BLaER1 (cell line): ENCODE results near the gene MOCOS.

Source experiments
- H3K27ac ChIP-seq: shearing (Covaris generic); formaldehyde crosslinking; 2 replicates; pipeline ENCODE4 v1.8.1; 2022
- H3K27me3 ChIP-seq: shearing (Covaris generic); formaldehyde crosslinking; 2 replicates; pipeline ENCODE4 v1.8.1; 2022
- H3K36me3 ChIP-seq: shearing (Covaris generic); formaldehyde crosslinking; 2 replicates; pipeline ENCODE4 v1.8.1; 2022
- H3K4me1 ChIP-seq: shearing (Covaris generic); formaldehyde crosslinking; 2 replicates; pipeline ENCODE4 v1.8.1; 2022
- H3K4me2 ChIP-seq: shearing (Covaris generic); formaldehyde crosslinking; 2 replicates; pipeline ENCODE4 v1.8.1; 2022
- H3K4me3 ChIP-seq: shearing (Covaris generic); formaldehyde crosslinking; 2 replicates; pipeline ENCODE4 v1.8.1; 2022
- H3K9ac ChIP-seq: shearing (Covaris generic); formaldehyde crosslinking; 2 replicates; pipeline ENCODE4 v1.8.1; 2022
- H3K9me3 ChIP-seq: shearing (Covaris generic); formaldehyde crosslinking; 2 replicates; pipeline ENCODE4 v1.8.1; 2022
- H4K20me1 ChIP-seq: shearing (Covaris generic); formaldehyde crosslinking; 2 replicates; pipeline ENCODE4 v1.8.1; 2022
- Cebpa-rat ChIP-seq: shearing (Covaris generic); IDR thresholded peaks from 2 replicates; pipeline ENCODE4 v1.8.1; 2022

MOCOS gene

DNA sequence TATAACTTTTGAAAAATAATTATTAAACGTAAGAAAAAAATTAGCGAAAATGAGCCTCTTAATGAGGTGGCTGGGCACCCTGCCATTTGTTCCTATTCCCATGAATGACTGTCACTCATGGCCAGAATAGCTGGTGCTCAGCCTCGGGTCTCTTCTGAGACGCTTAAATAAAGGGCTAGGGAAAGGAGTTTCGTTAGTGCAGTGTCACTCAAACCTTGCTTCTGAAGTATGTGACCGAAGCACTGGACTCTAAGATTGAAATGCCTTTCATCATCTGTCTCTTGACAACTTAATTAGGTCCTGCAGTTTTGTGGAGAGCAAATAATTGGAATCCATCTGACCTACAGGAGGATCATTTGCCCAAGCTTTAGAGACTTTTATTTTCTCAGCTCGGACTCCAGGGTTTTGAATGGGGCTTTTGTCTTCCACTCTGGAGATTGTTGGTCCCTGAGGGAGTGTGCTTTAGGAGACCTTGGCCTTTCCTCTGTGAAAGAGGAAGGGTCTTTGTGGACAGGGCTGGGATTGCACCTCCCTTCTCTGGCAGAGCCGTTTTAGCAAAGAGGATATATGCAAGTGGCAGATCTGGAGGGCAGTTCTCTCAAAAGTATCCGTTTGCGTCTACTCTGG is 67.9 kb downstream of the MOCOS start:
- TF ChIP-seq Cebpa-rat = no peak
- no peaks in the 10 kb centered on the region for H3K4me1 ChIP-seq
- H3K9ac ChIP-seq = no peak overlapping the region
- no peak overlapping the region for H3K27ac ChIP-seq
- H3K27me3 ChIP-seq = no peaks in the 10 kb centered on the region
- H3K4me3 ChIP-seq = no peak overlapping the region
- no peaks in the 10 kb centered on the region for H3K36me3 ChIP-seq
- H4K20me1 ChIP-seq = no peaks in the 10 kb centered on the region
- no peaks in the 10 kb centered on the region for H3K9me3 ChIP-seq
- no peak overlapping the region for H3K4me2 ChIP-seq

DNA sequence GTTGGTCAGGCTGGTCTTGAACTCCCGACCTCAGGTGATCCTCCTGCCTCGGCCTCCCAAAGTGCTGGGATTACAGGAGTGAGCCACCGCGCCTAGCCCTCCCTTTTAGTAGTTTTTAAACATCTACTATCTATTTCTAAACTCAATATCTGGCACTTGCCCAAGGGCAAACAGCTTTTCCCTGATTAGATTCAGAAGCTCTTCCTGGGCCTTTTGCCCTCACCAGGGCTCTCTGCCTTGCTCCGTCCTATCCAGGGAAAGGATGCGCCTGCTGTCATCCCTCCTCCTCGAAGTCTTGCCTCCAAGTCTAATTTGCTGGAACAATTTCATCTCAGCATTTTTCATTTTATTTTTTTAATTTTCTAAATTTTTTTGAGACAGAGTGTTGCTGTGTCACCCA is 68.8 kb downstream of the MOCOS start:
- H3K27ac ChIP-seq = no peak overlapping the region
- no peaks in the 10 kb centered on the region for H3K4me1 ChIP-seq
- TF ChIP-seq Cebpa-rat = no peak
- H3K36me3 ChIP-seq = no peaks in the 10 kb centered on the region
- H3K27me3 ChIP-seq = no peaks in the 10 kb centered on the region
- no peaks in the 10 kb centered on the region for H4K20me1 ChIP-seq
- no peak overlapping the region for H3K4me2 ChIP-seq
- no peak overlapping the region for H3K4me3 ChIP-seq
- H3K9me3 ChIP-seq = no peaks in the 10 kb centered on the region
- H3K9ac ChIP-seq = no peak overlapping the region

DNA sequence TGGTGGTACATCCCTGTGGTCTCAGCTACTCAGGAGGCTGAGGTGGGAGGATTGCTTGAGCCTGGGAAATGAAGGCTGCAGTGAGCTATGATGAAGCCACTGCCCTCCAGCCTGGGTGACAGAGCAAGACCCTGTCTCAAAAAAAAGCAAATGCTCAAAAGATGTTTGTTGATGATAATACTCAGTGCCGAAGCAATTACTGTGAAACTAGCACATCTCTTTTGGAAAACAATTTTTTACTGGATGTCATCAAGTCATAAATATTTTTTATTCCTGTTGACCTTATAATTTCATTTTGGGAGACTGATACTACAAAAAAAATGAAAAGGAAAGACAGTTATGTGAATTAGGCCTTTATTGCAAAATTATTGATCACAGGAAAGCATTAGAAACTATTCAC is 75.7 kb downstream of the MOCOS start:
- Histone ChIP-seq H3K36me3 (no peaks in the 10 kb centered on the region), H3K27ac (no peak overlapping the region), H3K4me1 (no peaks in the 10 kb centered on the region), H3K9ac (no peak overlapping the region), H3K9me3 (no peaks in the 10 kb centered on the region), H3K27me3 (no peaks in the 10 kb centered on the region), H3K4me2 (no peak overlapping the region), H3K4me3 (no peak overlapping the region), H4K20me1 (no peaks in the 10 kb centered on the region)
- TF ChIP-seq Cebpa-rat = no peak

DNA sequence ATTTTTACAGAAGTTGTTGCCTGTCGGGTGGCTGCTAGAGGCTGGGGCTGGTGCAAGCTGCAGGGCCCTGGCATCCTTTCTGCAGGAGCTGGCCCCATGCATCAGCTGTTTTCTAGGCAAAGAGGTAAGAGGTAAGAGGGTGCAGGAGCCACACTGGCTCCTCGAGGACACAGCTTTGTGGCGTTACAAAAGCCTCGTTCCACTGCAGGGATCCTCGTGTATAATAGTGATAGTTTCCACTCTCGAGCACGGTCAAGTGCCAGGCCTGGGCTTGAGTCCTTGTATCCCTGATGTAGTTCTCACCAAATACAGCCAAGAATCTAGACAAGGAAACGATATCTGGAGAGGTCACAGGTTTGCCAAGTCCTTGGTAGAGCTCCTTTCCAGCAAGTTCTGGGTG is 77.0 kb downstream of the MOCOS start:
- TF ChIP-seq Cebpa-rat = no peak
- Histone ChIP-seq H3K9me3 (no peaks in the 10 kb centered on the region), H4K20me1 (no peaks in the 10 kb centered on the region), H3K27ac (no peak overlapping the region), H3K4me2 (no peak overlapping the region), H3K4me1 (no peaks in the 10 kb centered on the region), H3K9ac (no peak overlapping the region), H3K4me3 (no peak overlapping the region), H3K27me3 (no peaks in the 10 kb centered on the region), H3K36me3 (no peaks in the 10 kb centered on the region)

DNA sequence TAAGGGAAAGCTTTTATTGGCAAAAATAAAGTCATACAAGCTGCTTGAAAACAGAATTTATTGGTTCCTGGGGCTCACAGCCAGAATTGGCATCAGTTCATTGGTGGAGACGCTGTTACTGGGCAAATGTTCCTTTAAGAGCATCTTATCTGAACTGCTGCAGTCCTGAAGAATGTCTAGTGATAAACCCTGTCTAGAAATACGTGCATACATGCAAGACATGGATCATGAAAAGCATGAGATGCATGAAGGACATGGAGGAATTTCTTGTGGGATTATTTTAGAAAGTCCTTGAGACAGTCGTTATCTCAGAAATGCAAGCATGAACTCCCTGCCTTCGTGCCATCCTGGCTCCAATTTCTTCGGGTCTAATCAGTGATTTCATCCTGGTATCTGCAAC is 77.7 kb downstream of the MOCOS start:
- no peaks in the 10 kb centered on the region for H3K36me3 ChIP-seq
- H4K20me1 ChIP-seq = no peaks in the 10 kb centered on the region
- no peak overlapping the region for H3K27ac ChIP-seq
- no peaks in the 10 kb centered on the region for H3K27me3 ChIP-seq
- H3K4me2 ChIP-seq = no peak overlapping the region
- no peak overlapping the region for H3K9ac ChIP-seq
- no peaks in the 10 kb centered on the region for H3K4me1 ChIP-seq
- no peaks in the 10 kb centered on the region for H3K9me3 ChIP-seq
- no peak for TF ChIP-seq Cebpa-rat
- H3K4me3 ChIP-seq = no peak overlapping the region

DNA sequence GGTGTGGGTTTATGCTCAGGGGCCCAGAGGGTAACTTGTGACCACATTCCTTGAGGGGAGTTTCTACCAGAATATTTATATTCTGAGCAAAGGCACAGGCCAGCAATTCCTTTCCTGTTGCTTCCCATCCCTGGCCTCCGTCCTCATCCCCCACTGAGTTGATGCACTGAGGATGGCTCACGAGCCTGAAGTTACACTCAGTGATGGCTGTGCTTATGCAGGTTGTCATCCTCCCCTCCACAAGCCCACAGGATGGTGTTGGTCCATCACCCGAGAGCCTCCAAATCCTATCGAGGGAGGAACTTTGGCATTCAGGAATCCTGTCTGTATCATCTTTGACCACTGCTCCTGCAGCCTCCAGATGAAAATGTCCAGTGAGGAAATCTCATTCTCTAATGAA is 81.9 kb downstream of the MOCOS start:
- Histone ChIP-seq H3K27ac (no peak overlapping the region), H3K4me3 (no peak overlapping the region)

DNA sequence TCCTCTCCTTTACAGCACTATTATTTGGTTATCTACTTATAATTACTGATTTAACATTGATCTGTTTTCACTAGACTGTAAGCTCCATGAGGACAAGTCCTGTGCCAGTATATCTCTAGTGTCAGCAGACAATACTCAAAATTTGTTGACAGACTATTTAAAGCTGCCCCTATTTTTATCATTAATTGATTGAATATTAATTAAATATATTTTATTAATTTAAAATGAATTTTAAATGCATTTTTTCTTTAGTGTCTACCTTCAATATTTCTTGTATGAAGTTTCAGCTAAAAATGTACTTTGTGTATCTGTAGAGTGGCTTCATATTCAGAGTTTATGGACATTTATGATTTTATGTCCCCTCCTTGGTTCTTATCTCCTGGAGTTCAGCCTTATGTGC is 83.9 kb downstream of the MOCOS start:
- Histone ChIP-seq H4K20me1 (no peaks in the 10 kb centered on the region), H3K9ac (no peak overlapping the region), H3K27me3 (no peaks in the 10 kb centered on the region), H3K4me1 (no peaks in the 10 kb centered on the region), H3K4me3 (no peak overlapping the region), H3K27ac (no peak overlapping the region), H3K9me3 (no peaks in the 10 kb centered on the region), H3K36me3 (no peaks in the 10 kb centered on the region), H3K4me2 (no peak overlapping the region)
- TF ChIP-seq Cebpa-rat = no peak

More for the DNA sequence above, 81.9 kb downstream of the MOCOS start:
- no peak overlapping the region for H3K4me2 ChIP-seq
- no peaks in the 10 kb centered on the region for H3K27me3 ChIP-seq
- TF ChIP-seq Cebpa-rat = no peak
- no peaks in the 10 kb centered on the region for H3K4me1 ChIP-seq
- H3K36me3 ChIP-seq = no peaks in the 10 kb centered on the region
- no peaks in the 10 kb centered on the region for H4K20me1 ChIP-seq
- no peaks in the 10 kb centered on the region for H3K9me3 ChIP-seq
- H3K9ac ChIP-seq = no peak overlapping the region

DNA sequence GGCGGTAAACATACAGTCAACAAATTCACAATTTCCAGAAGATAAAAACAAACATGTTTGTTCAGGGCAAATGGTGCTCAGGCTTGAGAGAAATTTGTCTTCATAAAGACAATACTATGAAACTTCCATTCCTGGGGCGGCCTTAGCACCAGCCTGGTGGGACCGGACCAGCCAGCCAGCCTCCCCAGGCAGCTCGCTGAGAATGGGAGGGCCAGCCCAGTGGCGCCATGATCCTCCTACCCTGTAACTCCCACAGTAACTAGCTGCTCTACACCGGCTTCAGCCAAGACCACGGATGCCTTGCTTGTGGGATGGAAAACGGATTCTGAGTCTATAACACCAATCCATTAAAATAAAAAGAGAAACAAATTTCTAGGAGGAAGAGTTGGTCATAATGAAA is 86.0 kb downstream of the MOCOS start:
- TF ChIP-seq Cebpa-rat = no peak
- no peak overlapping the region for H3K27ac ChIP-seq
- H3K9me3 ChIP-seq = no peaks in the 10 kb centered on the region
- H3K4me3 ChIP-seq = no peak overlapping the region
- no peak overlapping the region for H3K9ac ChIP-seq
- H3K4me2 ChIP-seq = no peak overlapping the region
- H3K36me3 ChIP-seq = no peaks in the 10 kb centered on the region
- no peaks in the 10 kb centered on the region for H3K4me1 ChIP-seq
- no peaks in the 10 kb centered on the region for H4K20me1 ChIP-seq
- no peaks in the 10 kb centered on the region for H3K27me3 ChIP-seq

DNA sequence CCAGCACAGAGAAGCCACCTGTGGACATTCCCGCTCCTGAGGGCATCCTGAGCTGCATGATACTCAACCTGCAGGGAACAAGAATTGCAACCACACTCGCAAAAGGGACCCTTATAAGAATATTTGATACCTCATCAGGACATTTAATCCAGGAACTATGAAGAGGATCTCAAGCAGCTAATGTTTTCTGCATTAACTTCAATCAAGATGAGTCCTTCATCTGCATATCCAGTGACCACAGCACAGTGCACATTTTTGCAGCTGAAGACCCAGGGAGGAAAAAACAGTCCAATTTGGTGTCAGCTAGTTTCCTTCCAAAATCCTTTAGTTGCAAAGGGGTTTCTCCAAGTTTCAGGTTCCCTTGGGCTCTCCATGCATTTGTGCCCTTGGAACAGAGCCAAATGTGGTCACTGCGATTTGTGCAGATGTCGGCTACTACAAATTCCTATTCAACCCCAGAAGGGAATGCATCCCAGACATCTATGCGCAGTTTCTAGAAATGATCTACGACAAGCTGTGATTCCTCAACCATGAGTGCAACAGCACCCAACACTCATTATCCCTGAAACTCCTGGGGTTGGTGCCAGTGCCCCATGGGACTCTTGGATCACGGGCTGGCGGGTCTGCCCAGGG is 86.9 kb downstream of the MOCOS start:
- H4K20me1 ChIP-seq = no peaks in the 10 kb centered on the region
- no peaks in the 10 kb centered on the region for H3K9me3 ChIP-seq
- H3K27ac ChIP-seq = no peak overlapping the region
- no peak for TF ChIP-seq Cebpa-rat
- no peak overlapping the region for H3K4me2 ChIP-seq
- no peaks in the 10 kb centered on the region for H3K27me3 ChIP-seq
- H3K36me3 ChIP-seq = no peaks in the 10 kb centered on the region
- H3K9ac ChIP-seq = no peak overlapping the region
- H3K4me1 ChIP-seq = no peaks in the 10 kb centered on the region
- no peak overlapping the region for H3K4me3 ChIP-seq

DNA sequence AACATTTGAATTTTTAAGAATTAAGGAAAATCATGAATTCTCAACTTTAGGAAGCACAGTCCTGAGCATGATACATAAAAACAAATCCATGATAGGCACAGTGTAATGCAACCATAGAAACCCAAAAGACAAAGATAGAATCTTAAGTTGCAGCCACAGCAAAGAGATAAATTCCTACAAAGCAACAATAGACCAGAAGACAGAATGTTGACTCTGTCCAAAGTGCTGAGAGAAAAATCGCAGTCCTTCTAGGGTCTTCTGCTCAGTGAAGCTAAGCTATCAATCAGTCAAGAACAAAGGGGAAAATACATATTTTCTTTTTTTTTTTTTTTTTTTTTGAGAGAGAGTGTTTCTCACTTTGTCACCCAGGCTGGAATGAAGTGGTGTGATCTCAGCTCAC is 88.3 kb downstream of the MOCOS start:
- no peaks in the 10 kb centered on the region for H3K36me3 ChIP-seq
- no peak overlapping the region for H3K4me3 ChIP-seq
- no peaks in the 10 kb centered on the region for H4K20me1 ChIP-seq
- H3K4me2 ChIP-seq = no peak overlapping the region
- no peaks in the 10 kb centered on the region for H3K27me3 ChIP-seq
- no peaks in the 10 kb centered on the region for H3K4me1 ChIP-seq
- H3K27ac ChIP-seq = no peak overlapping the region
- no peaks in the 10 kb centered on the region for H3K9me3 ChIP-seq
- no peak overlapping the region for H3K9ac ChIP-seq
- TF ChIP-seq Cebpa-rat = no peak

DNA sequence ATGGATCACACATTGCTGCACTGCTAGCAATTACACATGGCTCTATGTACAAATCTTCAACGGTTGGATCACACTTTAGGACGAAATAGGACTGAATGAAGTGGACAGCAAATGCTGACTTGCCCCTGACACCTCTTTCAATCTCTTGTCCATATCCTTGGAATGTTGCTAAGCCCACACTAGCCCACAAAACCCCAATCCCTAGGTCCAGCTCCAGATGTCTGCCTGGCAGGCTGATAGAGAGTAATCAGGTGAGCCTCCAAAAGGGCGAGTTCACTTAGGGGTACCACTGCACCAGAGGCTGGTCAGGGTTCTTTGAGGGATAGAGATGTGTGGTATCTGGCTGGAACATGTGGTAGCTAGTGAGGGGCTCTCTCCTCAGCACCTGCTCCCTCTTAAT is 91.7 kb downstream of the MOCOS start:
- no peak overlapping the region for H3K4me2 ChIP-seq
- H3K36me3 ChIP-seq = no peaks in the 10 kb centered on the region
- H3K27me3 ChIP-seq = no peaks in the 10 kb centered on the region
- H3K4me1 ChIP-seq = no peaks in the 10 kb centered on the region
- no peak for TF ChIP-seq Cebpa-rat
- H3K9ac ChIP-seq = no peak overlapping the region
- no peaks in the 10 kb centered on the region for H4K20me1 ChIP-seq
- no peak overlapping the region for H3K27ac ChIP-seq
- H3K4me3 ChIP-seq = no peak overlapping the region
- no peaks in the 10 kb centered on the region for H3K9me3 ChIP-seq
